WTC11 (cell line): Measurements from ENCODE around the gene SGPP1.

Experiments
- FOXP1 ChIP-seq: sonication (generic); formaldehyde crosslinking; IDR thresholded peaks from 2 replicates; pipeline ENCODE4 v1.8.0; 2022; ENCODE audit warnings: missing genetic modification reagents, mild to moderate bottlenecking, moderate library complexity, borderline replicate concordance
- KAT7 ChIP-seq: sonication (generic); formaldehyde crosslinking; IDR thresholded peaks from 2 replicates; pipeline ENCODE4 v1.8.1; 2023; ENCODE audit warnings: missing genetic modification reagents, mild to moderate bottlenecking, borderline replicate concordance
- OVOL2 ChIP-seq: fragments of 250-450 bp; sonication (Bioruptor Pico); IDR thresholded peaks from 2 replicates; pipeline ENCODE4 v1.9.0; 2021; ENCODE audit warnings: mild to moderate bottlenecking, borderline replicate concordance
- SP1 ChIP-seq: sonication (generic); formaldehyde crosslinking; conservative IDR thresholded peaks from 2 replicates; pipeline ENCODE4 v1.8.1; 2022; ENCODE audit warnings: missing genetic modification reagents
- TEAD4 ChIP-seq: sonication (generic); formaldehyde crosslinking; IDR thresholded peaks from 2 replicates; pipeline ENCODE4 v1.8.0; 2022; ENCODE audit warnings: mild to moderate bottlenecking, missing genetic modification reagents
- TF ChIP-seq, protein P1 (sequence below): fragments of 200-600 bp; IDR thresholded peaks from 2 replicates; pipeline ENCODE4 v1.8.0; 2022; ENCODE audit warnings: antibody characterized with exemption
- TF ChIP-seq, protein P2 (sequence below): sonication (generic); formaldehyde crosslinking; IDR thresholded peaks from 2 replicates; pipeline ENCODE4 v1.8.0; 2022; ENCODE audit warnings: mild to moderate bottlenecking, missing genetic modification reagents
- TF ChIP-seq, protein P3 (sequence below): sonication (generic); formaldehyde crosslinking; IDR thresholded peaks from 2 replicates; pipeline ENCODE4 v1.8.0; 2022; ENCODE audit warnings: mild to moderate bottlenecking, missing genetic modification reagents

DNA sequence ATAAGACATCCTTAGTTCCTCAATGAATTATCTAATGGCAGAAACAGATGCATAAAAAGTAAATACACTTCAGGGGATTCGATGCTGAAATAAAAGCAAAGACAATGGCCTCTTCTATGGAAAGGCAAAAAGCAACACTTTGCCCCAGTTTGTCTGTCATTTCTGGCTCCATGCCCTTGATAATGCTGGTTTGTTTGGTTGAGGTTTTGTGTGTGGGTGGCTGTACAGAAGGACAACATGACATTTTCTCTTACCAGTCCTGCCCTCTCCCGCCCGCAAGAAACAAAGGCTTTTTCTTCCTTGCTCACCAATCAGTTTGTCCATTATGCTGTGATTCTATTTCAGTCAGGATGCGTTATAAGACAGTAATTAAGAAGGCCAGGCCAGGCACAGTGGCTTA is 68.1 kb downstream of the SGPP1 start:
- TF ChIP-seq, protein P1, sequence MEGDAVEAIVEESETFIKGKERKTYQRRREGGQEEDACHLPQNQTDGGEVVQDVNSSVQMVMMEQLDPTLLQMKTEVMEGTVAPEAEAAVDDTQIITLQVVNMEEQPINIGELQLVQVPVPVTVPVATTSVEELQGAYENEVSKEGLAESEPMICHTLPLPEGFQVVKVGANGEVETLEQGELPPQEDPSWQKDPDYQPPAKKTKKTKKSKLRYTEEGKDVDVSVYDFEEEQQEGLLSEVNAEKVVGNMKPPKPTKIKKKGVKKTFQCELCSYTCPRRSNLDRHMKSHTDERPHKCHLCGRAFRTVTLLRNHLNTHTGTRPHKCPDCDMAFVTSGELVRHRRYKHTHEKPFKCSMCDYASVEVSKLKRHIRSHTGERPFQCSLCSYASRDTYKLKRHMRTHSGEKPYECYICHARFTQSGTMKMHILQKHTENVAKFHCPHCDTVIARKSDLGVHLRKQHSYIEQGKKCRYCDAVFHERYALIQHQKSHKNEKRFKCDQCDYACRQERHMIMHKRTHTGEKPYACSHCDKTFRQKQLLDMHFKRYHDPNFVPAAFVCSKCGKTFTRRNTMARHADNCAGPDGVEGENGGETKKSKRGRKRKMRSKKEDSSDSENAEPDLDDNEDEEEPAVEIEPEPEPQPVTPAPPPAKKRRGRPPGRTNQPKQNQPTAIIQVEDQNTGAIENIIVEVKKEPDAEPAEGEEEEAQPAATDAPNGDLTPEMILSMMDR = no peak
- no peak for TF ChIP-seq TEAD4
- TF ChIP-seq SP1 = no peak
- TF ChIP-seq, protein P2, sequence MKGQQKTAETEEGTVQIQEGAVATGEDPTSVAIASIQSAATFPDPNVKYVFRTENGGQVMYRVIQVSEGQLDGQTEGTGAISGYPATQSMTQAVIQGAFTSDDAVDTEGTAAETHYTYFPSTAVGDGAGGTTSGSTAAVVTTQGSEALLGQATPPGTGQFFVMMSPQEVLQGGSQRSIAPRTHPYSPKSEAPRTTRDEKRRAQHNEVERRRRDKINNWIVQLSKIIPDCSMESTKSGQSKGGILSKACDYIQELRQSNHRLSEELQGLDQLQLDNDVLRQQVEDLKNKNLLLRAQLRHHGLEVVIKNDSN (CRISPR knock-in tag) = no peak
- no peak for TF ChIP-seq KAT7 (CRISPR knock-in tag)
- TF ChIP-seq OVOL2 (CRISPR knock-in tag) = no peak
- TF ChIP-seq, protein P3, sequence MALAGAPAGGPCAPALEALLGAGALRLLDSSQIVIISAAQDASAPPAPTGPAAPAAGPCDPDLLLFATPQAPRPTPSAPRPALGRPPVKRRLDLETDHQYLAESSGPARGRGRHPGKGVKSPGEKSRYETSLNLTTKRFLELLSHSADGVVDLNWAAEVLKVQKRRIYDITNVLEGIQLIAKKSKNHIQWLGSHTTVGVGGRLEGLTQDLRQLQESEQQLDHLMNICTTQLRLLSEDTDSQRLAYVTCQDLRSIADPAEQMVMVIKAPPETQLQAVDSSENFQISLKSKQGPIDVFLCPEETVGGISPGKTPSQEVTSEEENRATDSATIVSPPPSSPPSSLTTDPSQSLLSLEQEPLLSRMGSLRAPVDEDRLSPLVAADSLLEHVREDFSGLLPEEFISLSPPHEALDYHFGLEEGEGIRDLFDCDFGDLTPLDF = no peak
- no peak for TF ChIP-seq FOXP1
